HG03457 (cell line): Measurements from ENCODE around the gene MINDY2.
"Not testable (repeated sequence)": the region's sequence is repeated elsewhere in the genome, so short reads cannot be mapped to it uniquely, and the experiment has no call there.

ENCODE experiments used
- ATAC-seq: cut with Tn5 transposase; IDR thresholded peaks from one replicate; pipeline ENCODE4 v1.9.1; 2021; ENCODE audit warnings: moderate number of reproducible peaks; ENCODE audit not compliant: unreplicated experiment

Gene MINDY2

DNA sequence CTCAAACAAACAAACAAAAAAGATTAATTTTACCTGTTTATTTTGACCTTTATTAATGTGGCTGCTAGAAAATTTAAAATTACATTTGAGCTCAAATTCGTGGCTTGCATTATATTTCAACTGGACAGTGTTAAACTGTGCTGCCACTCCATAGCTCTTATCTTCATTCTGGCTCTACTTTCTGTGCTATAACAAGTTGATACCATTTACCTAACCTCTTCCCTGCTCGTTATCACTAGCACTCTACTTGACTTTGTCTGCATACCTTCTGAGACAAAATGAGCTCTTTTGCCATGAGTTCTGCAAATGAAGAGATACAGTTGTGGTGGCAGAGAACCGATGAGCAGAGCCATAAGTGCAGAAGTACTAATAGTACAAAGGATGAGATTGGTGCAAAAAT, 26.4 kb downstream of the MINDY2 start:
- no peak for ATAC-seq

DNA sequence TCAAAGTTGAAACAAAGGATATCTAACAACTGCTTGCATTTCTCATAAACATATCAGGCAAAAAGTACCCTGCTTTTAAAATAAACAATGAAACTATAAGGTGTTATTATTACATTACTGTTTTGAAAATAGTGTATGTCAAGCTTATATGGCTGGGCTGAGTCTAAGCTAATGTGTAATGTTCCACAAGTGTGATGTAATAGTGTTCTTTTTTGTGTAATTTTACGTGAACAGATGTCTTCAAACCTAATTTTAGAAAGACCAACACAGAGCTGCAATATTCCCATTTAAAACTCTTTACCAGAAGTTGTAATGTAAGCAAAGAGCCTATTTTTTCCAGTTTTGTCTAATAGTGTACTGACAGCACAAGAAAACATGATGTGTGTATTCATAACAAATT, 34.0 kb downstream of the MINDY2 start:
- ATAC-seq = no peak

DNA sequence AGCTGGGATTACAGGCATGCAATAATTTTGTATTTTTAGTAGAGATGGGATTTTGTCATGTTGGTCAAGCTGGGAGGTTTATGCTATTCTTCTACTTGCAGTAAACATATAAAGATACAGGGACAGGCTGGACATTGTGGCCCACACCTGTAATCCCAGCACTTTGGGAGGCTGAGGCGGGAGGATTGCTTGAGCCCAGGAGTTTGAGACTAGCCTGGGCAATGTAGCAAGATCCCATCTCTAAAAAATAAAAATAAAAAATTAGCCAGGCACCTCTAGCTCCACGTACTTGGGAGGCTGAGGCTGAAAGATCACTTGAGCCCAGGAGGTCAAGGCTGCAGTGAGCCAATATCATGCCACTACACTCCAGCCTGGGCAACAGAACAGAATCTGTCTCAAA, 52.2 kb downstream of the MINDY2 start:
- ATAC-seq = not testable (repeated sequence)

DNA sequence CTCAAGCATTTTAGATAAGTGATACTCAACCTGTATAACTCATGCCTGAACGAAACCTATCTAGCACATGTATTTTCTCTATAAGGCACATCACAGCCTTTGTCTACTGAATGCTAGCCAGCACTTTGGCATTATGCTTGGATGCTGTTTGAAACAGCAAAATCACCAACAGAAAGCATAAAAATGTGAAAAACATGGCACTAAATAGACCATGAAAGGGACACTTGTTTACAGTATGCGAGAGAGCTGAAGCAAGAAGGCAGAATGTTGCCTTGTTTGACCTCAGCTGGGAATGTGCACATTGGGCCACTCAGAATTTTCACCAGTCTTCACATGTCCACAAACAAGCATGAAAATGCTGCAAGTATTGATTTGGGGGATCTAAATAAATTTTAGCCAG, 59.5 kb downstream of the MINDY2 start:
- no peak for ATAC-seq

DNA sequence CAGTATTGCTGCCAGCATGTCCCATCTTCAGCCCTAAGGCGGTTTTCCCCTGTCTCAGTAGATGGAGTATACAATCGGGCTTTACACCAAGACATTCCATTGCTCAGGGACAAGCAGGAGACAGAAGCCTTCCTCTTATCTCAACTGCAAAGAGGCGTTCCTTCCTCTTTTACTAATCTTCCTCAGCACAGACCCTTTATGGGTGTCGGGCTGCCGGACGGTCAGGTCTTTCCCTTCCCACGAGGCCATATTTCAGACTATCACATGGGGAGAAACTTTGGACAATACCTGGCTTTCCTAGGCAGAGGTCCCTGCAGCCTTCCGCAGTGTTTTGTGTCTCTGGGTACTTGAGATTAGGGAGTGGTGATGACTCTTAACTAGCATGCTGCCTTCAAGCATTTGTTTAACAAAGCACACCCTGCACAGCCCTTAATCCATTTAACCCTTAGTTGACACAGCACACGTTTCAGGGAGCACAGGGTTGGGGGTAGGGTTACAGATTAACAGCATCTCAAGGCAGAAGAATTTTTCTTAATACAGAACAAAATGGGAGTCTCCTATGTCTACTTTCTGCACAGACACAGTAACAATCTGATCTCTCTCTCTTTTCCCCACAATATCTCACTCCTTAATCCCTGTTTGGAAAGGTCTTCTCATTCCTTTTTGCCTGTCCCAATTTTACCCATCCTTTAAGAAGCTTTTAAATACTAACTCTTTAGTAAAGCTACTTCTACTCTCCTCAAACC, 62.8 kb downstream of the MINDY2 start:
- not testable (repeated sequence) for ATAC-seq

DNA sequence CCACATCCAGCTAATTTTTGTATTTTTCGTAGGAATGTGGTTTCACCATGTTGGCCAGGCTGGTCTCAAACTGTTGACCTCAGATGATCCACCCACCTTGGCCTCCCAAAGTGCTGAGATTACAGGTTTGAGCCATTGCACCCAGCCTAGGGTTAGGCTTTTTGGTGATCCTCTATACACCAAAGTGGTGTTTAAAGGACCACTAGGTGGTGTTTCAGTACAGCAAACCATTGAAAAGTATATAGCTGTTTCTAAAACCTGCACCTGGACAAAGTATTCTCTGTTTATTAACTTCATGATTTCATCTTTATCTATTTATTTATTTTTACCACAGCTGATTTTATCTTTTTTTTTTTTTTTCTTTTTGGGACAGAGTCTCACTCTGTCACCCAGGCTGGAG, 68.4 kb downstream of the MINDY2 start:
- ATAC-seq = no peak

DNA sequence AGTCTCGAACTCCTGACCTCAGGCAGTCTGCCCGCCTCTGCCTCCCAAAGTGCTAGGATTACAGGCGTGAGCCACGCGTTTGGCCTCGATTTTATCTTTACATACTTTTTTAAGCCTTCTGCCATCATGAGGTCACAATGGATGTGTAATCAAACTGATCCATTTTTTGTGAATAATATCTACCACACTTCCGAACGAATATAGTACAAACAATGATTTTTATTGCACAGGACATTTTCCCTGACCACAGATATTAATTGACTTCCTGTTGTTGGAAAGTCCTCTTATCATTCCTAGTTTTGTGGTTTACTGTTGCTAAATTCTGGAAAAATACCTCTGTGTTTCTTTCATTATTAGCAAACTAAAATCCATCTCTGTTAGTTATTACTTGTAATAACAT, 68.9 kb downstream of the MINDY2 start:
- no peak for ATAC-seq

DNA sequence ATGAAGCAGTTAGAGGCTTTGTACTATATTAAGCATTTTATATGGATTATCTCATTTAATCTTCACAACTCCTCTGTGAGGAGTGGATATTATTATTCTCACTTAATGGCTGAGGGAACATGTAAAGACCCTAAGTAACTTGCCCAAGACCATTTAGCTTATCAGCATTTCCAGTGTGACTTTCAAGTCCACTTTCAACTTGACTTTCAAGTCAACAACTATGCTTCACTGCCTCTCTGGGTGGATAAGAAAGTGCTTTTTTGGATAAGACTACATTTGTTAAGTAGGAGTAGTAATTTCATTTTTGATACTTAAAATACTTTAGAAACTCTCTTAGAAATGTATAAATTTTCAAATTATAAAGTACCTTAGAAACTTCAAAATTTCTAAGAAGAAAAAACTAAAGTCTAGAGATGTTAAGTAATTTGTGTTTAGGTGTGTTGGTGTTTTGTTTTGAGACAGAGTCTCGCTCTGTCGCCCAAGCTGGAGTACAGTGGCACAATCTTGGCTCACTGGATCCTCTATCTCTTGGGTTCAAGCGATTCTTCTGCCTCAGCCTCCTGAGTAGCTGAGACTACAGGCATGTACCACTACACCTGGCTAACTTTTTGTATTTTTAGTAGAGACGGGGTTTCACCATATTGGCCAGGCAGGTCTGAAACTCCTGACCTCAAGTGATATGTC, 71.8 kb downstream of the MINDY2 start:
- ATAC-seq = no peak

DNA sequence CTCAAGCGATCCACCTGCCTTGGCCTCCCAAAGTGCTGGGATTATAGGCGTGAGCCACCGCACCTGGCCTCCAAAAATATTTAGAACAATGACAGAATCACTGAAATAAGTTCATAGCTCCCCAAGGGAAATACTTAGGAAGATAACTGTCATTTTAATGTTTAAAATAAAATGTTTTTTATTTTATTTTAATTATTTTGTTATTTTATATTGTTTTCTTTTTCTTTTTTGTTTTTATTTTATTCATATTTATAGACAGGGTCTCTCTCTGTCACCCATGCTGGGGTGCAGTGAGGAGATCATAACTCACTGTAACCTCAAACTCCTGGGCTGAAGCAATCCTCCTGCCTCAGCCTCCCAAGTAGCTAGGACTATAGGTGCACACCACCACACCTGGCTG, 80.1 kb downstream of the MINDY2 start:
- not testable (repeated sequence) for ATAC-seq

DNA sequence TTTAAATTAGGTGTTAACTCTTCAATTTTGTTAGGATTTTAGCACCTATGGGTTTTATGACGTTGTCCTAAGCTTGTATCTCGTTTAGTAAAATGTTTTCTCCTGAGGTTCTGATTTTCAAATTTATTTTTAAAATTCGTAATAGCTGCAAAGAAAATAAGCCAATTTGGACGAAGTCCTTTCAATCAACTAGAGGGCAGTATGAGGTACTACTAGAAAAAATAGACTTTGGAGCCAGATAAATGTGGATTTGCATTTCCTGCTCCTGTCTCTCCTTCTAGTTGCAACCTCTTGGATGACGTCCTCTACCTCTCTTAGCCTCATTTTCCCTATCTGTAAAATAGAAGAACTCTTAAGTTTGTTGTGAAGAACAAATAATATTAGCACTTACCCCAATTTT, 81.2 kb downstream of the MINDY2 start:
- no peak for ATAC-seq

DNA sequence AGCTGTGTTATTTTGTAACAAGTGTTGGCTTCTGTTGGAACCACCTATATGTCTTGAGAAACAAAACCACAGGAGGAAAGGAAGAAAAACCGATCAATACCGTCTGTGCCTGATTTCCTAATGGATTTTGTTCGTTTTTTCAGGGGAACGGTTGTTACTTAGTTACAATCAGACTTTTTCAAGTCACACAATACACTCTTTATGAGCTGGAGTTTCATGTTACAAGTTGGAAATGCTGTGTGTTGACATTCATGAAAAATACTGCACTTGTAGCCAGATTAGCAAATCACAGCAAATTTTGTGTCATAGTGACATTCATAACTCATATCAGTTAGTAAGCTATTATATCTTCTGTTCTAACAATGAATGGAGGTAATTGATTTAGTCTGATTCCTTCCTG, 83.5 kb downstream of the MINDY2 start:
- ATAC-seq = no peak

DNA sequence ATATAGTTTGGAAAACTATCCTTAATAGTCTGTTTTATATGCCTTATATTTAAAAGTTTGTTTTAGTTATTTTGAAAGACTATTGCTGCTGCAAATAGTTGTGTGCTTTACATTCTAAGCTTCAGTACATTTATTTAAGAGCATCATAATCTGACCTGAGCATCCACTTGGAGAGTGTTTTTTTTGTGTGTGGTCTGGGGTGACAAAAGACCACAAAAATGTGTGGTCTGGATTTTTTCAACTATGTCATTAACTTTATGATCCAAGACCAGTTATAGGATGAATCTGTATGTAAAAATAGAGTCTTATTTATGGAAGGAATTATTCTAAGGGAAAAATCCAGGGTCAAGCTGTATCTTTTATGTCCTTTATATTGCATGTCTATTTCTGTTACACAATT, 85.0 kb downstream of the MINDY2 start:
- ATAC-seq = no peak

DNA sequence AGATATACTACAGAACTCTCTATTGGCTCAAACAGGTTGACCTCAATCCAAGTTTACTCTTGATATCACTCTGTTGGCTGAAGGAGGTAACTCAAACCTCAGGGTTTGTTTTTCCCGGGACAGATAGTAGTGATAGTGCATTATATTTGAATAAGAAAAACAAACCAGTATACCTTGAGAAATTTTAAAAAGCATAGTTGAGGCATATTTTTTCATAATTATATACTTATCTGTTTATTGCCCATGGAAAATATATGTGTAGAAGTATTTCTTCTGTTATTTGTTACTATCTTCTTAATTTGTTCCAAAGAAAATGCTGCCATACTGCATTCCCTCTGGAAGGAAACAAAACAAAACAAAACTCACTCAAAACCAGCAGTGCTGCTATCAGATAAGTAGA, 85.5 kb downstream of the MINDY2 start:
- ATAC-seq = not testable (repeated sequence)

DNA sequence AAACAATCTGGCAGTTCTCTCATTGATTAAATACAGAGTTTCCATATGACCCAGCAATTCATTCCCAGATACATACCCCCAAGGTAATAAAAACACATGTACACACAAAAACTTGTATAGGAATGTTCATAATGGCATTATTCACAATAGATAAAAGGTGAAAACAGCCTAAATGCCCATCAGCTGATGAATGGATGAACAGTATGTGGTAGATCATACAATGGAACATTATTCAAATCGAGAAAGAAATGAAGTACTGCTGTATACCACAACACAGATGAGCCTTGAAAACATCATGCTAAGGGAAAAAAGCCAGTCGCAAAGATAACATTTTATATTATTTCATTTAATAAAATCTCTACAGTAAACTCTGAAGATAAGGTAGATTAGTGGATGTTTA, 91.2 kb downstream of the MINDY2 start:
- ATAC-seq = no peak

DNA sequence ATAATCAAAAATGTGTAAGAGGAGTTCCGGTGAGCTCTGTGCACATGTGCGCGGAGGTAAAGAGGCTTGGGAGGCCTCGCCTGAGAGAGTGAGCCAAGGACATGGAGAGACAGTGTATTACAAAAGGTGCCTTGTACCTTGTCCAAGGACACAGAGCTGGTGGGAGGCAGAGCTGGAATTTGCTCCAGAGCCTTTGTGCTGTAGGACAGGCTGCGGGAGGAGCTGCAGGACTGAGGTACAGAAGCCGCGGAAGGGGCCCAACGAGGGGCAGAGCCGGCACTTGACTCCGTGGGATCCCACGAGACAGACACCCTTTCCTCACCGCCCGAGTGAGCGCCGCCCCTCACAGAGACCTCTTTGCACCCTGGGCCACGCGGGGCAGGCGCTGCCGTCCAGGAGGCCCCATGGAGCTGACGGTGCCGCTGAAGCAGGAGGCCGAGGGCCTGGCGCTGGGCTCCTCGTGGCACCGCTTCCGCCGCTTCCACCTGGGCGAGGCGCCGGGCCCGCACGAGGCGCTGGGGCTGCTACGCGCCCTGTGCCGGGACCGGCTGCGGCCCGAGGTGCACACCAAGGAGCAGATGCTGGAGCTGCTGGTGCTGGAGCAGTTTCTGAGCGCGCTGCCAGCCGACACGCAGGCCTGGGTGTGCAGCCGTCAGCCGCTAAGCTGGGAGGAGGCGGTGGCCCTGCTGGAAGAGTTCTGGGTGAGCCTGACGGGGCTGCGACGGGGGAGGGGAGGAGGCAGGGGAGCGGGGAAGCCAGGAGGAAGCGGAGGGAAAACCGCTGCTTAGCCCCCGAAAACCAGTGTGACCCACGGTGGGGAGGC, 93.7 kb downstream of the MINDY2 start:
- no peak for ATAC-seq

DNA sequence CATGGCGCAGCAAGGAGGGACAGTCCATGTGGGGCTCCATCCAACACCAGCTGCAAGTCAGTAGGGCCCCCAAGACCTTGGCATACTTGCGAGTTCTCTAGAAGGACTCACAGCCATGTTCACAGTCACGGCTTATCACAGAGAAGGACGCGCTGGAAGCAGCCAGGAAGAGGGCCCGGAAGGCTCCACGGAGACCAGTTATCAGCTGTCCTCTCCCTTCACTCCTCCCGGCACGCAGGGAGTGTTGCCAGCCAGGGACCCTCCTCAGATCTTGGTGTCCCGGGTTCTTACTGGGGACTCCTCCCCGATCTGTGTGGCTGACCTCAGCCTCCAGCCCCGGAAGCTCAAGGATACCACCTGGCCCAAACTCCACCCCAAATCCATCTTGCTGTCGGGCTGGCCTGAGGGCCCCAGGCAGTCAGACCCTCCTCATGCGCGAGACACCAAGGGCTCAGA, 94.4 kb downstream of the MINDY2 start:
- ATAC-seq = no peak

DNA sequence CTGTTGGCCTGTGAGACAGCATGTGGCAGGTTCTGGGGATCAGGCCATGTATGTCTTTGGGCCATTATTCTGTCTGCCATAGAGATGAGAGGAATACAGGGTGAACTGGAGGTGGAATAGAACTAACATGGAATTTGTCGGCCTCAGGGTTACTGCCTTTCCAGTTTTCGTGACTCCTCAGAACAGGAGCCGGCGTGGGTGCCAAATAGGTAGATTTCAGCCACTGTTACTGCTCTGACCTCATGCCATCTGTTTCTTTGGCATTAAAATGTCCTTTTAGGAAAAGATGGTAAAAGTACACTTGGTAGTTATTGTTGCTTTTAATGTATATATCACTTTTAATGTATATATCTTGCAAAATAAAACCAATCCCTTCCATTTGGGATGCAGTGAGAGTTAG, 96.8 kb downstream of the MINDY2 start:
- ATAC-seq = no peak

DNA sequence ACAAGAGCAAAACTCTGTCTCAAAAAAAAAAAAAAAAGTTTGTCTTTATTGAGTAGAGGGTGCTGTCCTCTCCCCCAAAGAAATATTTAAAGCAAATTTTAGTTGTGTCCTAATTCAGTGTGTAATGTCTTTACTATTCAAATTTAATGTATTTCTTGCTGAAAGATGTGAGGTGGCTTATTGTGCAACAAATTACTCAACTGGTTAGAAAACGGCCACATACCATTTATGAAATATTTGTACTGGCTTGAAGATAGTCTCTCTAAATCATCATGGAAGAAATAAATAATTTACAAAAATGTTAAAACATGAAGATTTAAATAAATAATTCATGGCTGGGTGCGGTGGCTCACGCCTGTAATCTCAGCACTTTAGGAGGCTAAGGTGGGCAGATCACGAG, 99.3 kb downstream of the MINDY2 start:
- no peak for ATAC-seq

DNA sequence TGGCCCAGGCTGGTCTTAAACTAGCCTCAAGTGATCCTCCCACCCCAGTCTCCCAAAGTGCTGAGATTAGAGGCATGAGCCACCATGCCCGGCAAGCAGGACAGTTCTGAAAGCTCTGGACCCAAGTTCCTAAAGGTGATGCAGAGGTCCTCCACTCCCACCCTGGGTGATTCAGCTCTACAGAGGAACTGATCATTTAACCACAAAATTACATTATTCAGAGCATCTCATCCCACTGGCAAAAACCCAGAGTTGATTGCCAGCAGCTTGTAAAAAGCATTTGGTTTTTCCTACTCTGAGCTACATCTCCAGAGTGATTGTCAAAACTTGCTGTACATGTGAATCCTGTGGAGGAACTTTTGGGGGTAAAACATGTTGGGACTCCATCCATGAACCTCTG, 102.2 kb downstream of the MINDY2 start:
- ATAC-seq = no peak

DNA sequence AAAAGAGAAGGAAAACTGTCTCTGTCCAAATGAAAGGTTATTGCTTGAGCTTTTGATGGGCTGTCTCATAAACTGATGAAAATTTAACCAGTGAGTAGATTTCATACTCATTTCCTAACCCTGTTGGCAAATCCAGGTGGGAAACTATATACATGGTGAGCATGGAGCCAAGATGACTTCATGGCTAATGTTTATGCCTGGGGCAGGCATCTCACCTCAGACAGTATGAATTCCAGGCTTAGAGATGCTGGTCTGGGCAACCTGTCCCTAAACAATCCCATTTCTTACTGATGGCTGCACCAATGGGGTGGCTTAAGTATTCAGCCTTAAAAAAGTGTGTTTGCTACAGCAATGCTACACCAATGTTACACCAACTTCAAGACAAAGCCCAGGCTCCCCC, 104.2 kb downstream of the MINDY2 start:
- ATAC-seq = no peak

DNA sequence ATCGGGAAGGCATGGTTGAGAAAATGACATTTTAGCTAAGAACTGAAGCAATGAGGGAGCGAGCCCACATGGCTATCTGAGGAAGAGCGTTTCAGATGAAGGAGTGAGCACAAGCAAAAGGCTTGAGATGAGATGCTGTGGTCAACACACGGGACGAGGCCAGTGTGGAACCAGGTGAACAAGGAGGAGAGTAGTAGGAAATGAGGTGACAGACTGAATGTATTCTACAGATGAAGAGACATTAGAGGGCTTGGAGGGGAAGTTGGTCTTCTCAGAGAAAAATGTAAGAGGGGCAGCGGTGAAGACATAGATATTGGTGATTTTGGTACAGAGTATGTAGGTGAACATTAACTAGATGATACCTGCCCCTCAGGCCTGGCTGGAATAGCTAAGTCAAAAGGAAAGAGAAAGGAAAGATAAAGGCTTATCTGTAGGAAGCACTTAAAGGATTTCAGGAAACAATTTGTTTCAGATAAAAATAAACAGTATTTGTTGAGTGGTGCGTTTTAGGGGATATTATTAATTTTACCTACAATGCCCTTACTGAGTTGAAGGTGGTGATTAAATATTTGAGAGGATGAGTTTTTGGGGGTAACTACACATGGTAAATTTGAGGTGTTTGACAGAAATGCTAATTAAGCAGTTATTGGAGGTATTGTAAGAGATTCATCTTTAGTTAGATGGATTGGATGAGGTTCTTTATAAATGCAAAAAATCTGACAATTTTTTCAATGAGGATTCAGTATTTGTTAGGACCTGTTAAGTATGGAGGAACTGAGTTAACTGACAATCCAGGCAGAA, 105.4 kb downstream of the MINDY2 start:
- ATAC-seq = no peak
